ENCODE measurements around the gene MTMR1.

GRCh38 chrX:150731795-150732194, 38.6 kb downstream of the MTMR1 start:
- TF ChIP-seq CTCF (IDR thresholded peaks at IDR 0.05; ENCODE audit: low read depth, low read length, poor library complexity, severe bottlenecking) (no peak), EZH2phosphoT487 (IDR thresholded peaks at IDR 0.05; ENCODE audit: borderline replicate concordance, low read length) (no peak)
